SK-N-SH (cell line): ENCODE results near the gene GPR132. TPM values are rescaled to one million over a fixed set of nuclear protein-coding genes. Genes with fewer than 3 reads are reported as not detected.

ENCODE experiments used
- CTCF ChIA-PET: fragments of 300-600, 350-600 bp; formaldehyde crosslinking; extraction: SDS; loops from one replicate; lab custom pipeline; 2021; lab: Yijun Ruan, JAX
- POLR2A ChIA-PET: fragments of 350-600 bp; sonication (Branson Sonifier 250); formaldehyde crosslinking; extraction: SDS; loops from one replicate; lab custom pipeline; 2020; ENCODE audit warnings: antibody characterized with exemption, inconsistent platforms; lab: Yijun Ruan, JAX
- DNase-seq: peaks from one replicate; pipeline ENCODE4 v3.0.0; 2012
- H2AFZ ChIP-seq: fragments of 200-600 bp; sonication (generic); 2 replicates; pipeline ENCODE4 v1.8.1; 2016; ENCODE audit warnings: antibody characterized with exemption, mild to moderate bottlenecking, low read depth
- H3F3A ChIP-seq: fragments of 200-600 bp; sonication (generic); replicated peaks from 2 replicates; pipeline ENCODE3; 2016; ENCODE audit warnings: antibody characterized with exemption, mild to moderate bottlenecking; ENCODE audit not compliant: insufficient read depth
- H3K27ac ChIP-seq, 2 experiments: fragments of 200-500 bp in 1 of 2; fragments of 200-600 bp in 1 of 2; sonication (Bioruptor generic) in 1 of 2; sonication (generic), shearing (Covaris generic) in 1 of 2; 2 replicates each; pipeline versions ENCODE4 v1.5.1 to v1.6.1; 2014 to 2016; ENCODE audit warnings: low read depth in 2 of 2, inconsistent platforms in 1 of 2, low read length in 1 of 2, mild to moderate bottlenecking in 1 of 2, mixed read lengths in 1 of 2
- H3K27me3 ChIP-seq: fragments of 200-600 bp; sonication (generic), shearing (Covaris generic); 2 replicates; pipeline ENCODE4 v1.6.1; 2016; ENCODE audit warnings: mixed run types; ENCODE audit not compliant: insufficient read depth
- H3K36me3 ChIP-seq, 2 experiments: fragments of 200-500 bp in 1 of 2; fragments of 200-600 bp in 1 of 2; sonication (Bioruptor generic) in 1 of 2; sonication (generic) in 1 of 2; replicated peaks in 1 of 2; 2 replicates each; pipeline versions ENCODE3 to v1.5.1; 2014 to 2016; ENCODE audit warnings: low read length in 1 of 2, mild to moderate bottlenecking in 1 of 2; ENCODE audit not compliant: insufficient read depth in 2 of 2, control insufficient read depth in 1 of 2
- H3K4me1 ChIP-seq, 2 experiments: fragments of 200-500 bp in 1 of 2; fragments of 200-600 bp in 1 of 2; sonication (Bioruptor generic) in 1 of 2; sonication (generic), shearing (Covaris generic) in 1 of 2; 2 replicates each; pipeline versions ENCODE4 v1.5.1 to v1.6.1; 2014 to 2016; ENCODE audit warnings: low read depth in 1 of 2, low read length in 1 of 2, mixed run types in 1 of 2; ENCODE audit not compliant: insufficient read depth in 2 of 2, control insufficient read depth in 1 of 2
- H3K4me2 ChIP-seq: fragments of 200-600 bp; sonication (generic), shearing (Covaris generic); 2 replicates; pipeline ENCODE4 v1.6.1; 2017; ENCODE audit warnings: mixed run types
- H3K4me3 ChIP-seq, 2 experiments: fragments of 200-500 bp in 1 of 2; fragments of 200-600 bp in 1 of 2; sonication (Bioruptor generic) in 1 of 2; sonication (generic), shearing (Covaris generic) in 1 of 2; 2 replicates each; pipeline versions ENCODE4 v1.5.1 to v1.8.1; 2014 to 2016; ENCODE audit warnings: low read depth in 2 of 2, inconsistent platforms in 1 of 2, low read length in 1 of 2, mild to moderate bottlenecking in 1 of 2, mixed read lengths in 1 of 2, moderate library complexity in 1 of 2
- H3K79me2 ChIP-seq: fragments of 200-600 bp; sonication (generic); 2 replicates; pipeline ENCODE4 v1.8.1; 2017; ENCODE audit warnings: mild to moderate bottlenecking; ENCODE audit not compliant: insufficient read depth
- H3K9ac ChIP-seq: fragments of 200-600 bp; sonication (generic); 2 replicates; pipeline ENCODE4 v1.6.1; 2017; ENCODE audit warnings: mixed run types
- H3K9me2 ChIP-seq: fragments of 200-600 bp; sonication (generic); 2 replicates; pipeline ENCODE4 v1.6.1; 2017; ENCODE audit warnings: mixed run types
- H3K9me3 ChIP-seq: fragments of 200-600 bp; sonication (generic); 2 replicates; pipeline ENCODE4 v1.6.1; 2017; ENCODE audit warnings: mixed run types, mild to moderate bottlenecking, moderate library complexity
- H4K20me1 ChIP-seq: fragments of 200-600 bp; sonication (generic); 2 replicates; pipeline ENCODE4 v1.6.1; 2017; ENCODE audit warnings: mild to moderate bottlenecking, mixed run types; ENCODE audit not compliant: insufficient read depth
- CHD2 ChIP-seq: fragments of 150-350 bp; IDR thresholded peaks from 2 replicates; pipeline ENCODE4 v1.6.1; 2018; ENCODE audit warnings: low read length; ENCODE audit not compliant: partially characterized antibody
- CTCF ChIP-seq: fragments of 200-600 bp; sonication (generic); IDR thresholded peaks from 2 replicates; pipeline ENCODE4 v1.6.1; 2017; ENCODE audit warnings: antibody characterized with exemption, mild to moderate bottlenecking, moderate library complexity
- ELF1 ChIP-seq: IDR thresholded peaks from 2 replicates; pipeline ENCODE4 v1.4.0; 2012
- EP300 ChIP-seq, 2 experiments: IDR thresholded peaks; 2 replicates each; pipeline versions ENCODE4 v1.4.0 to v1.6.1; 2012; ENCODE audit warnings: borderline replicate concordance in 1 of 2, low read depth in 1 of 2, low read length in 1 of 2
- EZH2phosphoT487 ChIP-seq: fragments of 200-600 bp; sonication (generic); IDR thresholded peaks from 2 replicates; pipeline ENCODE4 v1.6.1; 2017; ENCODE audit warnings: low read depth, mixed run types, mild to moderate bottlenecking, antibody characterized with exemption, moderate library complexity, borderline replicate concordance
- FOSL2 ChIP-seq: IDR thresholded peaks from 2 replicates; pipeline ENCODE4 v1.4.0; 2012; ENCODE audit warnings: low read depth, mild to moderate bottlenecking, moderate library complexity, borderline replicate concordance
- FOXM1 ChIP-seq: IDR thresholded peaks from 2 replicates; pipeline ENCODE4 v1.4.0; 2012; ENCODE audit warnings: low read depth, mild to moderate bottlenecking
- GABPA ChIP-seq: IDR thresholded peaks from 2 replicates; pipeline ENCODE4 v1.4.0; 2012; ENCODE audit warnings: low read depth, mild to moderate bottlenecking
- GATA2 ChIP-seq: sonication (generic); formaldehyde crosslinking; IDR thresholded peaks from 2 replicates; pipeline ENCODE4 v1.5.0; 2020; ENCODE audit warnings: mild to moderate bottlenecking, missing genetic modification reagents
- JUND ChIP-seq: IDR thresholded peaks from 2 replicates; pipeline ENCODE4 v1.4.0; 2012
- MEF2A ChIP-seq: IDR thresholded peaks from 2 replicates; pipeline ENCODE4 v1.4.0; 2012; ENCODE audit warnings: low read depth, borderline replicate concordance
- POLR2AphosphoS5 ChIP-seq: IDR thresholded peaks from 2 replicates; pipeline ENCODE4 v1.6.1; 2012; ENCODE audit warnings: low read depth, low read length
- RCOR1 ChIP-seq: fragments of 150-350 bp; IDR thresholded peaks from 2 replicates; pipeline ENCODE4 v1.6.1; 2017; ENCODE audit warnings: antibody characterized with exemption, low read length
- RFX5 ChIP-seq: IDR thresholded peaks from 2 replicates; pipeline ENCODE4 v1.6.1; 2012; ENCODE audit warnings: mild to moderate bottlenecking, improper control_type of control experiment, low read length
- RXRA ChIP-seq: IDR thresholded peaks from 2 replicates; pipeline ENCODE4 v1.4.0; 2012; ENCODE audit warnings: low read depth, mild to moderate bottlenecking, borderline replicate concordance
- TAF1 ChIP-seq: IDR thresholded peaks from 2 replicates; pipeline ENCODE4 v1.6.1; 2012; ENCODE audit warnings: low read depth, mild to moderate bottlenecking, low read length, moderate library complexity, borderline replicate concordance
- TEAD4 ChIP-seq: IDR thresholded peaks from 2 replicates; pipeline ENCODE4 v1.4.0; 2012; ENCODE audit warnings: mild to moderate bottlenecking, borderline replicate concordance; ENCODE audit not compliant: insufficient read depth
- USF1 ChIP-seq: IDR thresholded peaks from 2 replicates; pipeline ENCODE4 v1.4.0; 2012; ENCODE audit warnings: low read depth, borderline replicate concordance
- YY1 ChIP-seq: IDR thresholded peaks from 2 replicates; pipeline ENCODE4 v1.4.0; 2012; ENCODE audit warnings: low read depth, mild to moderate bottlenecking
- ZBTB33 ChIP-seq: IDR thresholded peaks from 2 replicates; pipeline ENCODE4 v1.4.0; 2012; ENCODE audit warnings: low read depth, borderline replicate concordance
- WGBS: methylation state at CpG from one replicate; pipeline ENCODE4 v1.1.6; 2017; ENCODE audit warnings: low lambda C conversion rate; 5-methylcytosine and 5-hydroxymethylcytosine counted together
- polyA plus RNA-seq, 3 experiments: library from polyadenylated mRNA; depleted of rRNA; stranded (reverse); fragments of >200 nt; gene quantifications; 2 replicates each; pipeline ENCODE4 v1.2.3, GENCODE V29; 2012

GPR132 gene
- polyA plus RNA-seq, 1 of the 3 experiments (the other 2 are of a cell fraction): not detected

GRCh38 chr14:105083926-105084685 lies 18.9 kb upstream of the GPR132 start:
- Histone ChIP-seq H3K36me3 (no peaks in the 10 kb centered on the region), H3F3A (no peaks in the 10 kb centered on the region), H3K4me2 (no peak overlapping the region), H3K27ac (no peak overlapping the region), H3K27me3 (no peaks in the 10 kb centered on the region), H3K4me1 (peaks cover 0 to 12% of the 10 kb centered on the region in 2 experiments; a peak in 1 of 4 replicates), H2AFZ (no peak overlapping the region), H3K79me2 (no peaks in the 10 kb centered on the region), H4K20me1 (no peaks in the 10 kb centered on the region), H3K4me3 (no peak overlapping the region), H3K9me2 (no peaks in the 10 kb centered on the region), H3K9me3 (no peaks in the 10 kb centered on the region), H3K9ac (no peak overlapping the region)
- 83% methylated on average over 4 of the region's 4 CpGs for WGBS
- no peak for DNase-seq
- ChIA-PET POLR2A (no interaction called here), CTCF (interaction anchor here (1.1 kb wide), 1 partner anchor 38 kb away, joined by 3 read pairs; no protein-coding TSS in a partner anchor)
- no peak for TF ChIP-seq MEF2A
- no peak for TF ChIP-seq EZH2phosphoT487
- no peak for TF ChIP-seq RFX5
- no peak for TF ChIP-seq ELF1
- no peak for TF ChIP-seq ZBTB33
- no peak for TF ChIP-seq CTCF
- TF ChIP-seq JUND: no peak
- no peak for TF ChIP-seq GATA2 (CRISPR knock-in tag)
- no peak for TF ChIP-seq TAF1
- no peak for TF ChIP-seq USF1
- TF ChIP-seq TEAD4: no peak
- TF ChIP-seq YY1: no peak
- no peak for TF ChIP-seq CHD2
- no peak for TF ChIP-seq FOSL2
- TF ChIP-seq EP300 (IDR thresholded peaks at IDR 0.05; ENCODE audit: borderline replicate concordance in 1 of 2, low read depth in 1 of 2, low read length in 1 of 2): no peak
- TF ChIP-seq POLR2AphosphoS5: no peak
- TF ChIP-seq RCOR1: no peak
- no peak for TF ChIP-seq GABPA
- no peak for TF ChIP-seq FOXM1
- no peak for TF ChIP-seq RXRA
